ENCODE data around the gene SUGCT.

- TF ChIP-seq SPI1 (IDR thresholded peaks at IDR 0.05; ENCODE audit: low read depth, low read length) (no peak), POLR2AphosphoS5 (IDR thresholded peaks at IDR 0.05; ENCODE audit: low read depth, low read length) (no peak), POLR2A (IDR thresholded peaks at IDR 0.05; ENCODE audit: low read depth, low read length) (no peak), TAF1 (IDR thresholded peaks at IDR 0.05; ENCODE audit: low read depth, low read length) (no peak)
Measured at GRCh38 chr7:40569326-40569725, 434.5 kb downstream of the SUGCT start.
